MV-4-11 (cell line): Measurements from ENCODE around the gene VWA8.

Source experiments
- DNase-seq: peaks from one replicate; lab custom pipeline; 2025; lab: John Stamatoyannopoulos, UW

Gene VWA8

DNA sequence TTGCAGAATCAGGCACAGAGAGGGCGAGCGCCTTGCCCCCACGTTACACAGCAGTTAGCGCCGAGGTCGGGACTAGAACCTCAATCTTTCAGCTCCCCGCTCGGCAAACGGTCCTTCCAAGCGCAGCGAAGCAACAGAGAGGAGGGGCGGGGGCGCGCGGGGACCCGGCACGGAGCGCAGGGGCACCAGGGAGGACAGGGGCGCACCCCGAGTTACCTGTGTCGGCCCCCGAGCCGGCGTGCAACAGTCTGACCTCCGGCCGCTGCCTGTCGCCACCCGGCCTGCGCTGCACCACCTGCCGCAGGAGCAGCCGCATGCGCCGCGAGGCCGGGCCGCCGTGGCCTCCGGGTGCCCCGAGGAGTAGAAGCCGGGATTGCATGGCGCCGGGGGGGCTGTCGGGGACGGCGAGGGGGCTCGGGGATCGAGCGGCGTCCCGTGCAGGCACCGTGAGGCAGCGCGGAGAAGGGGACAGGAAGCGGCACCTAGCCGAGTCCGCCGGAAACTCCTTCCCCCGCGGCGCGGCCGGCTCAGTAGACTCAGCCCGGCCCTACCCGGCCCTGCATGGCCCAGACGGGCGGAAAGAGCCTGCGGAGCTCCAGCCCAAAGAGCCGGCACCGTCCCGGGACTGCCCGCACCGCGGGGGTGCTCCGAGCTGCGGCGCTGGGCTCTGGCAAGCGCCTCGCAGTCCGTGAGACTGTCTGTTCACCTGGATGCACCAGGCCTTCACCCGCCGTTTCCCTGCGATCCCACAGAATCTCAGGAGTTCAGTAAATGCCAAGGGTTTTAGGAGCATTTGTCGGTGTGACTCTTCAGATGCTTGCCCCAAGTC is at the start of gene VWA8:
Gene VWA8, minus strand, starts transcription at position 473 of the 829 bp plus-strand sequence. Its CDS starts 94 bp downstream, at position 379.
- peak; percentile 60 for DNase-seq

GRCh38 chr13:42009057-42009456 is 48.1 kb upstream of the VWA8 start:
- no peak for DNase-seq

- no peak for DNase-seq
Observed at GRCh38 chr13:42007844-42008243, 46.9 kb upstream of the VWA8 start.

DNA sequence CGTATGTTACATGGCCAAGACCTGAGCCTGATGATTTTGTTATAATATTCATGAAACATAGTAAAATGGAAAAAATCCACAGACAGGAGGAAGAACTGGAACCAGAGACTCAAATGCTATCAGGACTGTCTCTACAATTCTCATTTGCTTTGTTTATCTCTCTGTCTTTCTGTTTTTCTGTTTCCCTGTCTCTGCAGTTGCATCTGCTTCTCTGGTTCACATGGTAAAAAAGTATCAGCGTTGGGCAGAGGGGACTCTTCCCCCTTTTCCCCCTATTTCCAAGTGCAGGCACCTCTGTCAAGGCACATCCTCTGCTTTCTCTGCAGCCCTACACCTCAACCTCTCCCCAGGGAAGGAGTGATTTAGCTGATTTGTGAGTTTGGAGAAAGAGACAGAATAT is 41.2 kb upstream of the VWA8 start:
- no peak for DNase-seq

- no peak for DNase-seq
Observed at GRCh38 chr13:42001580-42001979, 40.7 kb upstream of the VWA8 start.

DNA sequence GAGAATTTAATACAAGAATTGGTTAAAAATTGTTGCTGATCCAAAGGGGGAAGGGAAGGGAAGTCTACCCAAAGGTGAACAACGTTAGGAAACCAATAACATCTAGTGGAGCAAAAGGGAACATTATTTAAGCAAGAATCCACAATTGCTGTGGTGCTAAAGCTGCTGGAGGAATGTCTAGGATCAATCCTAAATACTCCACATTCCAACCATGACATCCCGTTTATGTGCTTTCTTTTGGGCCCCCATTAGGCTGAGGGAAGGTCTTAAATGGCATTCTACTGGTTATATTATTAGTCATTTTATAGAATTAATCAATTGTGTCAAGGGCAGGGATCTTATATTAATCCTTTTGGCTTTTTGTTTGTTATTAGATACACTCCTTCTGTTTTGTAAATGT is 39.9 kb upstream of the VWA8 start:
- DNase-seq, result no peak

- DNase-seq, result no peak
Observed at GRCh38 chr13:41997396-41997795, 36.5 kb upstream of the VWA8 start.

GRCh38 chr13:41995946-41996345 is 35.0 kb upstream of the VWA8 start:
- peak; percentile 52 for DNase-seq

- no peak for DNase-seq
Observed at GRCh38 chr13:41995336-41995735, 34.4 kb upstream of the VWA8 start.

- no peak for DNase-seq
Observed at GRCh38 chr13:41994696-41995095, 33.8 kb upstream of the VWA8 start.

DNA sequence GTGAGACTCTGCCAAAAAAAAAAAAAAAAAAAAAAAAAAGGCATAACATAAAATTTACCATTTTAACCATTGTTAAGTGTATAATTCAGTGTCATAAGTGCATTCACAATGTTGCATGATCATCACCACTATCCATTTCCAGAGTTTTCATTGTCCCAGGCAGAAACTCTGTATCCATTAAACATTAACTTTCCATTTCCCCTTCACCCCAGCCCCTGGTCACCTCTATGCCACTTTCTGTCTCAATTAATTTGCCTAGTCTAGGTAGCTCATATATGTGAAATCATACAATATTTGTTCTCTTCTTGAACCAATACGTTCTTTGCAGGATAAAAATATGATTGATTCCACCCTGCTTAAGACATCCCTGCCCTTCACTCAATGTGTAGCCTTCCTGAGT is 31.0 kb upstream of the VWA8 start:
- no peak for DNase-seq

DNA sequence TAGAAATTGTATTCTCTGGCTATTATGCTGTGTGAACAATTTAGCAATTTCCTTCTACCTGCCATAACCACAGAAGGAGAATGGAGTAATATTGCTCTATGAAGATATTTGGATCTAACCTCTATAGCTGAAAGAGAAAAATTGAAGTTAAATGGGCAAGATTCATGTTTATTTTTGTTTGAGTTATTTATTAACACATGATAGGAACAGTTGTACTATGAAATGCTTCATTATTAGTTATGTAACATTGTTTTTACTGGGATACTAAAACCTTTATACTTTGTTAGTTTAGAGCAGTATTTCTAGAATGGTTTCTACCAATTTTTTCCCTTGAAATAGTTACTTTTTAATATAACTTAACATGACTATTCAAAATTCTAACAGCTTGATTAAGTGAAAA is 27.3 kb upstream of the VWA8 start:
- DNase-seq, result no peak

- no peak for DNase-seq
Observed at GRCh38 chr13:41985788-41986508, 25.0 kb upstream of the VWA8 start.

- no peak for DNase-seq
Observed at GRCh38 chr13:41981951-41982715, 21.2 kb upstream of the VWA8 start.

GRCh38 chr13:41978007-41978406 is 17.1 kb upstream of the VWA8 start:
- peak; percentile 40 for DNase-seq

DNA sequence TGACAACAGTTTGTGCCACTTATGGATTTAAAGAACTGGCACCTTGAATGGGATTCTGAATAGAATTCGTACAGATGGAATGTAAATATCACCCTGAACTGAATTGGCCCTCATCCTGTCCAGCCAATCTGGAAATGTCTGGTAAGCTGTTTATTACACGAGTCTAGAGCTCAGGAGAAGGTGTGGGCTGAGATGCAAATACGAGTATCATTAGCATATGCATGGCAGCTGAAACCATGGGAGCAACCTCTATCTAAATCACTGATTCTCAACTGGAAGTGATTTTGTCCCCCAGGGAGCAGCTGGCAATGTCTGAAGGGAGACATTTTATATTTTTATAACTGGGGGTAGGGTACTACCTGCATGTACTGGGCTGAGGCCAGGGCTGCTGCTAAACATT is 15.6 kb upstream of the VWA8 start:
- no peak for DNase-seq

GRCh38 chr13:41974262-41974900 is 13.5 kb upstream of the VWA8 start:
- no peak for DNase-seq

DNA sequence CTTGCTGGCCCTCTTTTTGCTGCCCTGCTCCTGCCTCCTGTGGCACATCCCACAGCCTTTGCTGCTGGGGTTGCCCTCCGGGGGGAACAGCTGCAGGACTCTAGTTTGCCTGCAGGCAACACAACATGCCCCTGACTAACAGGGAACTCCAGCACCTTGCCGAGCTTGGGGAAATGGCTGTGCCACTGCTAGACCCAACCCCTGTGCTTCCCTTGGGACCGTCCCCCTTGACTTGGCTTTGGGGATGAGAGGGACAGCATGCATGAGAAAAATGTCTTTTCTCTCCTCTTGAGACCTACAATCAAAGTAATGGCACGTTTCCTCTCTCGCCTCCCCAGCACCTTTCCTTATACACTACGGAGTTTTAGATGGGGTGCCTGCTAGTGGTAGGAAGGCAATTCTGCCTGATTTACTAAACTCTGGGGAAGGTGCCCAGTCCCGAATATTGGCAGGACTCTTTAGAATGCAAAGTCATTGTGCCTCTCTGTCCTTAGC is 12.4 kb upstream of the VWA8 start:
- DNase-seq, result no peak

- no peak for DNase-seq
Observed at GRCh38 chr13:41971848-41972247, 10.9 kb upstream of the VWA8 start.

- no peak for DNase-seq
Observed at GRCh38 chr13:41970918-41971317, 10.0 kb upstream of the VWA8 start.

DNA sequence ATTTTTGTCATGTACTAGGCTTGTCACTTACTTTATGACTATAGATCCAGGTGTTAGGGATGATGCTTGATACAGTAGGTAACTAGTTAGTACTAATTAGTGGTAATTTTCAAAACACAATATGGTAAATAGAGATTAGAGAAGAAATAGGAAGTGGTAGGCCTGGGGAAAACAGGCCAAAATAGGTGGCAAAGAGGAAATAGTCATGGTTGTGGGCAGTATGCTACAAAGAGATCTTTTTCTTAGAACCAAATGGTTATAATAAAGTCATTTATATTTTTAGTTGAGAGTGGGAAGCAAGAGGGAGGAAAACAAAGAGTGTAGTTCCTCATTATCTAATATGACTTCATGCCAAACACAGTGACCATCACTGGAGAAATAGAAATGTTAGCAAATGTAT is 9.1 kb upstream of the VWA8 start:
- DNase-seq, result peak; percentile 75

DNA sequence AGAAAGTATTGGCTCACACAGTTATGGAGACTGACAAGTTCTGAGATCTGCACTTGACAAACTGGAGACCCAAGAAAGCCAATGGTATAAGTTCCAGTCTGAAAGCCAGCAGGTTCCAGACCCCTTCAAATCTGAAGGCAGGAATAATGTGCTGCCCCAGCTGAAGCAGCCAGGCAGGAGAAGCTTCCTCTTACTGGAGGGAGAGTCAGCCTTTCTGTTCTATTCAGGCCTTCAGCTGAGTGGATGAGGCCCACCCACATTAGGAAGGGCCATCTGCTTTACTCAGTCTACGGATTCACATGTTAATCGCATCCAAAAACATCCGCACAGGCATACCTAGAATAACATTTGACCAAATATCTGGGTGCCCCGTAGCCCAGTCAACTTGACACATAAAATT is 8.2 kb upstream of the VWA8 start:
- DNase-seq, result no peak
